ENCODE data around the gene SEMA5B.

SEMA5B gene

DNA sequence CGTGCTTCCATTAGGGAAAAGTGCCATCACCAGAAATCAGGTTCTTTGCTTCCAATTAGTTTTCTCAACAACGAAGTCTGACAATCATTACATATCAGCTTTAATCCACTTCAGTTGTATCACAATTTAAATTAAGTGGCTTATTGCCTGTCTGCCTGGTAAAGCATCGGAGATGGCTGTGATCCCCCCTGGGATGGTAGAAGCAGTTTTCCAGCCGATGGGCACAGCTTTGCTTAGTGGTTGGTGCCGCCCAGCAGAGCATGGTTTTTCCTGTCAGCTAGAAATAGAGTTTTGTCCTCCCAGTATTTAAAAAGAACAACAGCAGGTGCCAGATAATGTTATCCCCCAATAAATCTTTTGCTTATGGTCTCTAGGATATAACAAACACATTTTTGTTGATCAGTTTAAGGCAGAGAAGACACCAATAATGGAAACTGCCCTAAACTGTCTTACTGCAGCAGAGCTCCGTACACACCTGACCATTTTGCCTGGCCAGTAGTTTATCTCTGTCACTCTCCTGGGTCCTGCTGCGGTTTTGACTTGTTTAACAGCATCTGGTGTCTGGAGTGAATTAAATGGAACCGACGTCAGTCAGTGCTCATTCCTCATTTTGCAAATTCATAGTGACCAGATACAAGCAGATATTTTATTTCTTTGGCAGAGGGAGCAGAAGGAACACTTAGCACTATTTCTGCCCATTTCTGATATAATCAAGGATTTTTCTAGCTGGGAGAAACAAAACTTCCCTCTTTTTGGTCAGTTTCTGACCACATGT, 153.6 kb downstream of the SEMA5B start:
- TF ChIP-seq, protein P1, sequence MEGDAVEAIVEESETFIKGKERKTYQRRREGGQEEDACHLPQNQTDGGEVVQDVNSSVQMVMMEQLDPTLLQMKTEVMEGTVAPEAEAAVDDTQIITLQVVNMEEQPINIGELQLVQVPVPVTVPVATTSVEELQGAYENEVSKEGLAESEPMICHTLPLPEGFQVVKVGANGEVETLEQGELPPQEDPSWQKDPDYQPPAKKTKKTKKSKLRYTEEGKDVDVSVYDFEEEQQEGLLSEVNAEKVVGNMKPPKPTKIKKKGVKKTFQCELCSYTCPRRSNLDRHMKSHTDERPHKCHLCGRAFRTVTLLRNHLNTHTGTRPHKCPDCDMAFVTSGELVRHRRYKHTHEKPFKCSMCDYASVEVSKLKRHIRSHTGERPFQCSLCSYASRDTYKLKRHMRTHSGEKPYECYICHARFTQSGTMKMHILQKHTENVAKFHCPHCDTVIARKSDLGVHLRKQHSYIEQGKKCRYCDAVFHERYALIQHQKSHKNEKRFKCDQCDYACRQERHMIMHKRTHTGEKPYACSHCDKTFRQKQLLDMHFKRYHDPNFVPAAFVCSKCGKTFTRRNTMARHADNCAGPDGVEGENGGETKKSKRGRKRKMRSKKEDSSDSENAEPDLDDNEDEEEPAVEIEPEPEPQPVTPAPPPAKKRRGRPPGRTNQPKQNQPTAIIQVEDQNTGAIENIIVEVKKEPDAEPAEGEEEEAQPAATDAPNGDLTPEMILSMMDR (conservative IDR thresholded peaks at IDR 0.05; ENCODE audit: low read depth, low read length): no peak
- Histone ChIP-seq H4K20me1 (ENCODE audit: insufficient read depth) (no peaks in the 10 kb centered on the region), H3K4me2 (no peak overlapping the region), H3K4me3 (IDR thresholded peaks at IDR 0.05; ENCODE audit: insufficient read depth, low read depth, low read length) (no peak overlapping the region), H2AFZ (ENCODE audit: low read depth) (no peak overlapping the region), H3K9ac (no peak overlapping the region), H3K27ac (no peak overlapping the region), H3K27me3 (ENCODE audit: insufficient read depth, low read depth) (no peaks in the 10 kb centered on the region), H3K36me3 (ENCODE audit: insufficient read depth) (no peaks in the 10 kb centered on the region), H3K4me1 (ENCODE audit: low read depth, poor library complexity, severe bottlenecking) (no peaks in the 10 kb centered on the region), H3K79me2 (ENCODE audit: insufficient read depth, low read depth) (no peaks in the 10 kb centered on the region)

DNA sequence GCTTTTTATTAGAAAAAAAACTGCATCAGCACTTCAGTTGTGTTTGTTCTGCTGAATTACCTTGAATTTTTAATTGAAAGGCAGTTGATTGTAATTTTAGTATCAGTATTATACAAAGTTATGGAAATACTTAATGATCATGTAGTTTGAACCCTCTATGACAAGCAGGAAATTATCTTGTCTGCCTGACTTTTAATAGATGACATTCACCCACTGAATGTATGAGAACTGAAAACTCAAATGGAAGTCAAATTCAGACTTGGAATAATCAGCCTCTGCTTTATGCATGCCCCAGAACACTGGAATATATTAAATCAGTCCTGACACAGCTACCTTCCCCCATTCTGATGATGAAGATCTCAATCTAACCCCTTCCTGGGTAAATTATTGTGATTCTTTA, 159.2 kb downstream of the SEMA5B start:
- H3K36me3 ChIP-seq (ENCODE audit: insufficient read depth): no peaks in the 10 kb centered on the region
- TF ChIP-seq, protein P1 (conservative IDR thresholded peaks at IDR 0.05; ENCODE audit: low read depth, low read length): no peak
- H3K4me2 ChIP-seq: no peak overlapping the region
- H2AFZ ChIP-seq (ENCODE audit: low read depth): no peak overlapping the region
- H3K4me1 ChIP-seq (ENCODE audit: low read depth, poor library complexity, severe bottlenecking): no peaks in the 10 kb centered on the region
- no peaks in the 10 kb centered on the region for H4K20me1 ChIP-seq (ENCODE audit: insufficient read depth)
- H3K4me3 ChIP-seq (IDR thresholded peaks at IDR 0.05; ENCODE audit: insufficient read depth, low read depth, low read length): no peak overlapping the region
- no peak overlapping the region for H3K9ac ChIP-seq
- no peak overlapping the region for H3K27ac ChIP-seq
- H3K79me2 ChIP-seq (ENCODE audit: insufficient read depth, low read depth): no peaks in the 10 kb centered on the region
- no peaks in the 10 kb centered on the region for H3K27me3 ChIP-seq (ENCODE audit: insufficient read depth, low read depth)

DNA sequence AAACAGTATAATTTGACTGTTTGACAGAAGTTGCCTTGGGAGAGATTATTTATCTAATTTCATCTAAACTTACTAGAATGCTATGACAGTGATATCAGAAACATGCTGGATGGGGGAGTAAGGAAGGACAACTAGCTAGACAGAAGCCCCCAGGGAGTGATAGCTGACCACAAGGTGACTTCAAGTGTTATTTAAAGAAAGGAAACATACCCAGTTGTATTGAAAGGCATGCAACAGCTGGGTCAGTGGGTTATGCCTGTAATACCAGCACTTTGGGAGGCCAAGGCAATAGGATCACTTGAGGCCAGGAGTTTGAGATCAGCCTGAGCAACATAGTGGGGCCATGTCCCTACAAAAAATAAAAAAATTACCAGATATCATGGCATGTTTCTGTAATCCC, 163.1 kb downstream of the SEMA5B start:
- Histone ChIP-seq H3K27ac (no peak overlapping the region), H3K4me2 (no peak overlapping the region), H3K36me3 (ENCODE audit: insufficient read depth) (no peaks in the 10 kb centered on the region), H3K9ac (no peak overlapping the region), H3K27me3 (ENCODE audit: insufficient read depth, low read depth) (no peaks in the 10 kb centered on the region), H4K20me1 (ENCODE audit: insufficient read depth) (no peaks in the 10 kb centered on the region), H3K4me3 (IDR thresholded peaks at IDR 0.05; ENCODE audit: insufficient read depth, low read depth, low read length) (no peak overlapping the region), H3K4me1 (ENCODE audit: low read depth, poor library complexity, severe bottlenecking) (no peaks in the 10 kb centered on the region), H2AFZ (ENCODE audit: low read depth) (no peak overlapping the region), H3K79me2 (ENCODE audit: insufficient read depth, low read depth) (no peaks in the 10 kb centered on the region)
- TF ChIP-seq, protein P1 (conservative IDR thresholded peaks at IDR 0.05; ENCODE audit: low read depth, low read length): no peak

DNA sequence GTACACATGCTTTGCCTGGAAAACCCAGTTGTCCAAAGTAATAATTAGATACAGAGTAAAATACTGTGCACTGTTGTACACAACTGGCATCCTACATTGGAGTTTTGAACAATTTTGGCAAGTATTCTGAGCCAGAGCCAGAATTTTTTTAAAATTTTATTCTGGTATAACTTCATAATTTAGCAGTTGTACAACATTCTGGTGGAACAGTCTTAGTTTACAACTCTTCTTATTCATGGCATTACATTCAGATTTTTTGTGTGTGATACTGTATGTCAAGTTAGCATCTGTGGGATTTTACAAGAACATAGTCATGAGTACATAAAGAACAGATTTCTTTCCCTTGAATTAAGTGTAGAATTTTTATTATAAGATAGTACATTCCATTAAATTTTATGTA, 165.2 kb downstream of the SEMA5B start:
- Histone ChIP-seq H3K9ac (no peak overlapping the region), H3K4me1 (ENCODE audit: low read depth, poor library complexity, severe bottlenecking) (no peaks in the 10 kb centered on the region), H3K27me3 (ENCODE audit: insufficient read depth, low read depth) (no peaks in the 10 kb centered on the region), H3K36me3 (ENCODE audit: insufficient read depth) (no peaks in the 10 kb centered on the region), H2AFZ (ENCODE audit: low read depth) (no peak overlapping the region), H3K27ac (no peak overlapping the region), H4K20me1 (ENCODE audit: insufficient read depth) (no peaks in the 10 kb centered on the region), H3K79me2 (ENCODE audit: insufficient read depth, low read depth) (no peaks in the 10 kb centered on the region), H3K4me3 (IDR thresholded peaks at IDR 0.05; ENCODE audit: insufficient read depth, low read depth, low read length) (no peak overlapping the region), H3K4me2 (no peak overlapping the region)
- TF ChIP-seq, protein P1 (conservative IDR thresholded peaks at IDR 0.05; ENCODE audit: low read depth, low read length): no peak

Data from KMS-11 (cell line).